DMS153 treated with DMSO at 0.1 percent for 48 hours (cell line): ENCODE data around the gene GRM8.

Experiments used
- DNase-seq: peaks from one replicate; lab custom pipeline; 2025; ENCODE audit not compliant: unreplicated experiment; lab: John Stamatoyannopoulos, UW

GRM8 gene

DNA sequence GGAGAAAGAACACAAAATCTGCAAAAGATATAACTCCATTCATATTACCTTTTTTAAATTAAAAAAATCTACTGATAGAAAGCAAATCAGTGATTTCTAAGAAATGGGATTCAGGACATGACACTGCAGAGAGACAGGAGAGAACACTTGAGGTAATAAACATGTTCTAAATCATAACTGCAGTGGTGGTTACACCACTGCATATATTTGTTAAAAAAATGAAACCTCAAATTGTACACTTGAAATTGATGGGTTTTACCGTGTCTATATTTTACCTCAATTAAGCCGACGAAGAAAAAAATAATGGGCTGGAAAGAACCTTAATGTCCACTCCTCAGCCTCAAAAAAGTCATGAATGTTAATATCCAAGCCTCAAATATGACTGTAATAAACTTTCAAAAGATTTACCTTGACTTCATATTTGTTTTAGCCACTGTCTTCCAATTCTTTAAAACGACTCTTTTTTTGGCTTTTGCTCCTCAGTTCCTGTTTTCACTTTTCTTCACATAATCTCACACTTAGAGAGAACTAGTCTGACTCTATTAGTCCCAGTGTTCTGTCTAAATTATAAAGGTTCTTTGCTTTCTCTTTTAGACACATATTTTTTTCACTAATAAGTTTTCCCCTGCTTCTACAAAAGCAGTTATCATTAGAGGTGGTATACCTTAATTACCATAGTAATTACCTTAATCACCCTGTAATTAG is 502.4 kb downstream of the GRM8 start:
- no peak for DNase-seq

- DNase-seq, result no peak
Observed at GRCh38 chr7:126728967-126729366, 523.8 kb downstream of the GRM8 start.

- DNase-seq, result no peak
Observed at GRCh38 chr7:126727930-126728391, 524.8 kb downstream of the GRM8 start.

DNA sequence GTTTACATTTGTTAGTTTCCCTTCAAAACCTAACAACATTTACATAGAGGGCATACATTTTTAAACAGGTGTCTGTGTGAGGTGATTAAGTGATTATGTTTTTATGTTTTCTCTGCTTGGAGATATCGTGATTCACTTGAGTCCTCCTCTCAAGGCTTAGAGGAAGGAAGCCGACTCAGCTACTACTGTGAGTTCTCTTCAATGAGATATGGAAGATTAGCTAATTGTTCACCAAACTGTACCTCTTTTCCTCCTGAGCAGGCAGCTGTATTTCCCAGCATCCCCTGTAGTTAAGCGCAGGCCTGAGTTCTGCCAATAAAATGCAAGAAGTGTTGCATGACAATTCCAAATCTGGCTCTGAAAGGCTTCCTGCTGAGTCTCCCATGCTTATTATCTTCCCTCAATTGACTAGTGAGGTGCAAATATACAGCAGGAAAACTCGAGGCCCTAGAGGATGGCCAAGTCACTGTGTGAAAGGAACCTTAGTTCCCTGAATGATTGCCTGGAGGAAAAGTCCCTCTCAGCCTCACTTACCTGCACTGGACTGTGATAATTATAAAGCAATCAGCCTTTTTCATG is 528.7 kb downstream of the GRM8 start:
- DNase-seq, result no peak

GRCh38 chr7:126720232-126720631 is 532.5 kb downstream of the GRM8 start:
- DNase-seq, result no peak

- DNase-seq, result no peak
Observed at GRCh38 chr7:126718419-126718818, 534.3 kb downstream of the GRM8 start.

GRCh38 chr7:126716321-126716720 is 536.4 kb downstream of the GRM8 start:
- DNase-seq, result no peak

DNA sequence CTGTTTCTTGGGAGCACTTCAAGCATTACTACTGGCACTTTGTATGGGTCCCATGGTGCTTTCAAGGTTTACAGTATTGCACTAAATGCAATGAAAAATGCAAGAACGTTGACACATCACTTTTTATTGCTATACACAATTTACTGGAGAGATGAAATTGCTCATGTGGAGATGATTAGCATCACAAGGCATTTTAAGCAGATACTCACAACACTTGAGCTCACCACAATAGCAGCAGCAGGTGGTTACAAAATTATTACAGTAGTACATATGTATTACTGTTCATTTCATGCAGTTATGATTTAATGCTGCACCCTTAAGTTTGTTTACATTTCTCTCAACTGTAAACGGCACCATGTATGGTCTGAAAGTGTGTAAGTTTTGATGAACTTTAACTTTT is 537.7 kb downstream of the GRM8 start:
- DNase-seq, result no peak

DNA sequence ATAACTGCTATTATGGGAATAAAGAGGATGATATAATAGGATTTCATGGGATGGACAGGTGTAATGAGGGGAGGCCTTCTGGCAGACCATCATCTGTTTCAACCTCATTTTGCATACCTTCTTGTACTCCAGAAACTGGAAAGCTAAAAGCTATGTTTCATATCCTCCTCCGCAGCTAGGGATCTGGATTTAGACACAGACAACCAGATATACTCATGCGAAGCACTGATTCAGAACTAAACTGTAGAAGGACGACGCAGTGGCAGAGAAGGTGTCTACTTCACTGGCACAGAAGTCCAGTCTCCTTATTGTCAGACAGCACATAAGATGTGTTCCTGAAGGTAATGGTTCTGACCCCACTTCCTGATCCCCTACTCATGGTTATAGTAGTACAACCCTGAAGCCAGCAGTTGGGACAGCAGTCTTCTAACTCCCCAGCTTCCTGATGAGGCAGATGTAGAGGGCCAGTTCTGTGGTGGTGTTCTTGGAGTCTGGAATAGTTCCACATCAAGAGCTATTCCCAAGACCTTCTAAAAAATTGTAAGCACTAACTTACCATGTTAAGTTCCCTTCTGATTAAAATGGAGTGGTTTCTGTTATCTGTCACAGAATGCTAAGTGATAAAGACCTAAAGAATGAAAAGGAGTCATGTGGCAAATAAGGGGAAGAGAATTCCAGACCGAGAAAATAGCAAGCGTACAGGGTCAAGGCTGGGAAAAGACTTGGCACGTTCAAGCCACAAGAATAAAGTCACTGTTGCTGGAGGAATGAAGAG is 550.3 kb downstream of the GRM8 start:
- DNase-seq, result no peak

GRCh38 chr7:126700807-126701604 is 551.7 kb downstream of the GRM8 start:
- peak; percentile 61 for DNase-seq

GRCh38 chr7:126699707-126700106 is 553.0 kb downstream of the GRM8 start:
- no peak for DNase-seq

GRCh38 chr7:126698909-126699308 is 553.8 kb downstream of the GRM8 start:
- DNase-seq, result no peak

DNA sequence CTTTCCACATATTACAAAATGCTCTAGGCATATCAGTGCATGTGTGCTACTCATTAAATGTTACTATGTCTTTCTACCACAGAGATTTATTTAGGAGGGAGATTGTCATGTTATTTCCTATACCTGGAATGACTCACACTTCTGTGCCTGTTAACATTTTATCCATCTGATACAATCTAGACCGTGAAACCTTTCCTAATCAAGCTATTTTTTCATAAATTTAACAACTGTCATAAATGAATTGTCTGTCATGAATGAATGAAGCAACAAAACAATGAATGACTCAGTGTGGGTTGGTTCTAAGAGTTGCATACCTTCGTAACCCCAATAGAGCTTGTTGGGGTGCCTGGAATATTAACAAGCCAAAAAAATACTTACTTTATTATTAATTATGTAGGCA is 554.3 kb downstream of the GRM8 start:
- no peak for DNase-seq

GRCh38 chr7:126696256-126697038 is 556.3 kb downstream of the GRM8 start:
- DNase-seq, result no peak

GRCh38 chr7:126690848-126691751 is 561.6 kb downstream of the GRM8 start:
- DNase-seq, result no peak

GRCh38 chr7:126690104-126690503 is 562.6 kb downstream of the GRM8 start:
- no peak for DNase-seq

DNA sequence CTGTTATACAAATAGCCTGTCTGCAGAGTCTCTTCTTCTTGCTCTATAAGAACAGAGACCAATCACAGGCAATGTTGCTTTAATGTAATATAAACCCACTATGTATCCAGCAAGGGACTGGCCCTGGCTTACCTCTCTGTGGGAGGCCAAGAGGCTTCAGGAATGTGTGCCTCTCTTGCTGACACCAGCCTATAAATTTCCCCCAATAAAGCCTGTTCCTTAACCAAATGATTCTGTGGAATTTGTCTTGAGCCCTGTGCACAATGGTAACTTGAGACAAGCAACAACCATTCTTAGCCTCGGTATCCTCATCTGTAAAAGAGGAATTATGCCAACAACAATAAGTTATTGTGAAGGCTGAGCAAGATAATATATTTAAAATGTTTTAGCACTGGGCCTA is 563.7 kb downstream of the GRM8 start:
- no peak for DNase-seq

DNA sequence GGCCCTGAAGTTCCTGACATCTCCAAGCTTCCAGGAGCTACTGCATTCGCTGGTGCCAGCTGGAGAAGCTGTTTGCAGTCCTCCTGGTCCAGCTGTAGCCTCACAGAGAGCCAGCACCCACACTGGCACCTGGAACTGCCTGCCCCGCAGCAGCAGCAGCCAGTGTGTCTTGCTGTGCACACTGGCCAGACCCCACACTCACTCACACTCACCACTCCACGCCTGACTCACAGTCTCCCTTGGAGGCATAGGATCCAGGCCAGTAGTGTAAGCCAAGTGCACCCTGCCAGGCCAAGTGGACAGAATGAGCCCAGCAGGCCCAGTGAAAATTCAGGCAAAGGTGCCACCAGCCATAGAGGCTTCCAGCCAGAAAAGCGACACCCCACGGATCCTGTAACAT is 566.3 kb downstream of the GRM8 start:
- DNase-seq, result no peak

DNA sequence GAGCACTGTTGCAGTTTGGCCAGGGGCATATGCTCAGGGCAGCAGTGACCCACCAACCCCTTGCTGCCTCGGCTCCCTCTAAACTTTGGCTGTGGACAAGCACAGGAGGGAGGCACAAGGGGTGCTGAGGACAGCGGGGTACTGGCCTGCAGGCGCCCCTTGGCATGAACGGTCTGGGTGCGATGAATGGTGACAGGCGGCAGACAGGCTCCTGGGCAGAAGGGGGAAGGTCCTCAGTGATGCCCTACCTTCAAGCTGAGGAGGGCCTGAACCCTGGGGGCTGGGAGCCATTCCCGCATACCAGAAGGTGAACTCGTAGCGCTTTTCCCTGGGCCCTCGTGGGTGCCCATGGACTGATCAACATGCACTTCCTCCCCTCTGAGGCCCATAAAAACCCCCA is 567.1 kb downstream of the GRM8 start:
- no peak for DNase-seq
